ENCODE results near the gene FBP2.

Gene FBP2

DNA sequence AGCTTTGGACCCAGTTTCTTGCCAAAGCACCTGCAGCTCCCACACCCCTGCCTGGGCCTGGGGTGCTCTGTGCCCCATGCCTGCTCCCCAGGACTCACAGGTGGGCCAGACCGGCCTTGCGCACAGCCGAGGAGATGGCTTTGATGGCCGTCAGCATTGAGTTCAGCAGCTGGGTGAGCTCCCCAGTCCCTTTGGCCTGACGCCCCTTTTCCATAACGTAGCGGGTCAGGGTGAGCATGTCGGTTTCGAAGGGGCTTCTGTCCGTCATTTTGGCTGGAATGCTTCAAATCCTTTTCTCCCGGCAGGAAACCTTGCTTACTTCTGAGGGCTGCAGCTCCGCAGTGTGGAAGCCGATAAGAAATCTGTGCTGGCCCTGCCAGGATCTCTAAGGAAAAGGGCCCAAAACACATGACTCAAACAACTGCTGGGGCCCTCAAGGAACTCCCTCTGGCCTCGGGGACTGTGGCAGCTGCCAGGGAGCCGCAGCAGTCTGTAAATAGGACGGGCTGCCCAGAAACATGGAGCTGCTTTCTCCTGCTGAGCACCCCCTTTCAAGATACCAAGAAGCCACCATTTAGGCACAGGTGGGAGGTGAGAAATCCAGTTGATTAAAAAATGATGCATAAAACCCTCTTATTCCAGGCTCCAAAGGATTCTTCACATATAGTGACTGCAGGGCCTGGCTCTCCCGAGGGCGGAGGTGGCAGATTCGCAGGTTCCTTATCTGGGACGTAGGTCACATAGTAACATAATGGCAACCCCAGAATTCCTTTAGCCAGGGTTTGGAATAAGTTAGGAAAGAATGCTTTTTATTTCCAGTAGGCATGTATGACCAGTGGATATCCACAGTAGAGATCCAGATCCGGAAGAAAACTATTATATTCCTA, at the start of gene FBP2:
FBP2 (minus strand) TSS at position 366 of the 887 bp plus-strand sequence; CDS start at position 268, 98 bp downstream.
- no peak for DNase-seq

DNA sequence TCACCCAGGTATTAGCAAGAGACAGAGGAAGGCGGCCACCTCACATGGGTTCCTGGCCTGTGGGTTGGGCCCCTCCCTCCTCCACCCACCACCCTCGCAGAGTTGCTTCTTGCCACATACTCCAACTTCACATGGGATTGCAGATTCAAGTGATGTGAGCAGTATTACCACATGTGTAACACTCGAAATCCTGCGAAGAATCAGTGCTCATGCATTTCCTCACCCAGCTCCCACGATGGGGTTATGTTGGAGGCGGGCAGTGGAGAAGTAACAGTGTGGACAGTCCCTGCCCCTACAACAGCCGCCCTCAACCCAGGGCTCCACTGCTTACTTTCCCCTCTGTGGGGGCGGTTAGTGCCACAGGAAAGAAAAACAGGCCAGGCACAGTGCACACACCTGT, 49.6 kb upstream of the FBP2 start:
- no peak for DNase-seq

DNA sequence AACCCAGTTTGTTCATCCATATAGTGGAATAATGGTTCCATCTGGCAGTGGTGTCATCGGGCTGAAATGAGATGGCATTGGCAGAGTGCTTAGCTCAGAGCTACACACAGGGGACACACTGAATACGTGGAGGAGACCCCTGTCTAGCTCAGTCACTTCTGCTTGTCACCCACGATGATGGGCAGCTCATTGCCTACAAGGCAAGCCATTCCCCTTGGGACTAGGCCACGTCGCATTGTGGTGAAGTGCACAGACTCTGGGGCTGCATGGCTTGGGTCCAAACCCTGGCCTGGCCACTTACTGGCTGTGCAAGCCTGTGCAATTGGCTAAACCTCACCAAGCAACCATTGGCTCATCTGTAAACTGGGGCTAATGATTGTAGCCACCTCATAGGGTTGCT, 48.9 kb upstream of the FBP2 start:
- no peak for DNase-seq

DNA sequence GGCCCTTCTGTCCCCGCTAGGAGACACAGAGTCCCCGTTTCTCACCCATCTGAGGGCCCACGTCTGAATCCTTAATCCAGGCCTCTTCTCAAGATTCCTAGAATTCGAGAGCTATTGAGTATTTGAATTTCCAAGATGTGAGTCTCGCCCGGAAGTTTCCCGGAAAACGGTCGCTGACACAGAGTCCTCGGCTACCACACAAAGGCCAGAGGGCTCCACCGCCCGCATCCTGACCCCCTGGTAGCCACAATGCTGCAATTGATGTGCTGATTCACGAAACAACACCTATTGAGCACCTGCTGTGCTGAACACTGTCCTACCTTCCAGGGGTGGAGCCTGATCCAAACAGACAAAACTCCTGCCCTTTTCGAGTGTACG, 46.4 kb upstream of the FBP2 start:
- no peak for DNase-seq

DNA sequence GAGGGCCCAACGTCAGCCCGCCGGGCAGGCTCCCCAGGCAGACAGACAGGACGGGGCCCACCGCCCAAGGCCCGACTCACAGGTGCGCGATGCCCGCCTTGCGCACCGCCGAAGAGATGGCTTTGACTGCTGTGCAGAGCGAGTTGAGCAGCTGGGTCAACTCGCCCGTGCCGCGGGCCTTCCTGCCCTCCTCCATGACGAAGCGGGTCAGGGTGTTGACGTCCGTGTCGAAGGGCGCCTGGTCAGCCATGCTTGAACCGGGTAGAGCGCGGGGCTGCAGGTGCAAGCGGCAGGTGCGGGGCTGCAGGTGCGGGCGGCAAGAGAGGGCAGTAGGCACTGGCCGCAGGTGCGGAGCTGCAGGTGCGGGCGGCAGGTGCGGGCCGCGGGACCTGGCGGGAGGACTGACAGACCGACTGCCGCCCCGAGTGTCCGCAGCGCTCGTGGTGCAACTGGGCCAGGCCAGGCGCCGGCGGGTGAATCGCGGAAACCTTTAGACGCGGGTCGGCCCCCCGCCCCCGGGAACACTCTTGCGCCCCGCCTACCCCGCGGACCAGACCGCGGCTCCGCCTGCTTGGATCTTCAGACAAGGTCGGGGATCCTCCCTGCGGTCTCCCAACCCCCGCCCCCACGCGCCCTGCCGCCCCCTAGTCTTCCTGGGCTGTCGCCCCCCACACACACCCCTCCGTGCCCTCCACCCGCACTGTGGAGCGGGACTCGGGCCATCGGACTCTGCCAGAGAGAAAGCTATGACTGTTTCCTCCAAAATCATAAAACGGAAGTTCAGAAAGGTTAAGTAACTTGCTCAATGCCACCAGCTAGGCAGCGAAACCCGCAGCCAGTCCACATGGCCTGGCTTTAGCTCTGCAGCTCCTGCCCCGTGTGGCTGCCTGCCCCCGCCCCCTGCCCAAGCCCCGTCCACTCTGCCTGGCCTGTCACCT, 45.7 kb upstream of the FBP2 start, which contains the start of gene FBP1:
FBP1 (minus strand) TSS at position 458 of the 938 bp plus-strand sequence; CDS start at position 250, 208 bp downstream.
- DNase-seq = peak; percentile 31

DNA sequence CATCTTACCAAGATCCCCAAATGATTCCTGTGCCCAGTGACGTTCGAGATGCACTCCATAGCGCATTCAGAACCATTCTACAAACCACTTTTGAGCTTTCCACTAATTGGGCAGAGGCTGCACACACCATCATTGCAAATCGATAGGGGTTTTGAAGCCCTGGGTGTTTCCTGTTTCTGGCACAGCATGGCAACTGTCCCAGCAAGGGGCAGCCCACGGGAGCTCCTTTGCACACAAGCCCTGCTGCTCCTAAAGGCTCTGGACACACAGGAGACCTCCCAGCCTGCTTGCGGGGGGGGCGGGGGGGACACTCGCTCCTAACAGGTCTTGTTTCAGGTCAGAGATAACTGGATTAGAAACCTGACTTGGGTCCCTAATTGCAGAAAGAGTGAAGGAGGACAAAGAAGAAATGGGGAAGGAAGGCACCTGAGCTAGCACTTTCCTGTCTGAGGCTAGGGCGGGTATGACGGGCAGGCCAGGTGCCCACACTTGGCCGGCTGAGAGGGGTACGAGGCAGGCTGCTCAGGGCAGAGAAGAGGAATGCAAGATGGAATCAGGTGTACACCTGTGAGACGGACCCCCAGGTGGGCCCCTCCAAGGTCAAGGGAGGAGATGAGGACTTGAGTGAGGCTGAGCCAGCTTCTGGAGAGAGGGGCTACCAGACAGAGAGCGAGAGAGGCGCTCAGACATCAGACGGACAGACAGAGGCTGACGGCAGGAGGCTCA, 44.9 kb upstream of the FBP2 start:
- DNase-seq = no peak

DNA sequence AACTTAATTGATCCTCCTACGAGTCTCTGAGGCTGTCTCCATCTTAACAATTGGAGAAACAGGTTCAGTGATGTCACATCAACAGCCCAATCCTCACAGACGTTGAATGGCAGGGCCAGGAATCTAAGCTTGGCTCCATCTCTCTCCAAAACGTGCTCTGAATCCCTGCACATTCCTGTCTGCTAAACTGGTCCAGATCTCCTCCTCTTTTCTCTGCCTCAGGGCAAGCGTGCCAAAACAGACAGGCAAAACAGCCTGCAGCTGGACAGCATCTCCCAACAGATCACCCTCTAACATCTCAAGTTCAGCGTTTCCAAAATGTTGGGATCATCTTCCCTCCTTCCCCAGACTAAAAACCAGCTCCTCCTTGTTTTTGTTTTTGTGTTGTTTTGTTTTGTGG, 39.1 kb upstream of the FBP2 start:
- no peak for DNase-seq

DNA sequence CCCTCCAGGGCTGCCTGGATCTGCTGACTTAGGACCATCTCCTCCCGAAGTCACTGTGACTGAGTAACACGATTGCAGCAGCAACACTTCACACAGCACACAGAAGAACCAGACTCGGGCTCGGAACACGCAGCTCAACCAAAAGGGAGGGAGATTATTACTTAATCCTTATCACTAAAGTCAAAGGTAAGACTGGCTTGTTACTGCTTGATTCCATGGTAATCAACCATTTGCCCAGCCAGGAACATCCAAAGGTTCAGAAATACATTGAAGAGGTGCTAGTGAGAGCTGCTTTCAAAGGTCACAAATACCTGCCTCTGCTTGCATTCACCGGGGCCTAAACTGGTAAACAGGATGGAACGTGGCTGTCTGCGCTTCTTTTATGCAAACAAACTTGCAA, 38.0 kb upstream of the FBP2 start:
- no peak for DNase-seq

DNA sequence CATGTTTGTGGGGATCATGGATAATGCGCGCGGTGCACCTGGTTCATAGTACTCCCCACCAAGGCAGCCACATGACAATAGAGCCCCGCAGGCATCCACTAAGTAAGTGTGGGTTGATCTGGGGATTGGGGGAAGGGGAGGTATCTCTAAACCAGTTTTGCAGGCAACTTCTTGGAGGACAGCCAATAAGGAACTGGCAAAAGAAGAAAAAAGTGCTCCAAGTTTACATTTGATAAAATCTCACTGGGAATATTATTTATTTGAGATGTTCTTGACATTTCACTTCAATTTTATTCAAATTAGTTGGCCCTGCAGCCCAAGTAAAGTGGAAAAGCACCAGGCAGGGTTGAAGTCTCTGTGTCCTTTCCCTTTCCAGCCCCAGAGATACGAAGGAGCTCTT, 37.2 kb upstream of the FBP2 start:
- DNase-seq = no peak

DNA sequence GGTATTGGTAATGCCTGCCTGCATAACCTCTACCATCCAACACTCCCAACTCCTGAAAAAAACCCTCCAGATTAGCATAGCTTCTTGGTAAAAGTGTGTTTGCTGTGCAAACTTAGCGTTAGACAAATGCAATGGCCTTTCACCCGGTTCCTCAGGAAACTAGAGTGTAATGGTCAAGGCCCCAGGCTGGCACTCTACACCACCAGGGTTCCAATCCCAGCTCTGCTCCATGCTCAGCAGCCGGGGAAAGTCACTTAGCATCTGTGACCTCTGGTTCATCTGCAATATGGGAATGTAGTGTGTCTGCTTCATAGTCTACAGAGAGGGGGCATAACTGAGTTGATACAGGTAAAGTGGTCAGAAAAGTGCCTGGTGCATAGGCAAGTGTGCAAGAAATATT, 36.7 kb upstream of the FBP2 start:
- no peak for DNase-seq

DNA sequence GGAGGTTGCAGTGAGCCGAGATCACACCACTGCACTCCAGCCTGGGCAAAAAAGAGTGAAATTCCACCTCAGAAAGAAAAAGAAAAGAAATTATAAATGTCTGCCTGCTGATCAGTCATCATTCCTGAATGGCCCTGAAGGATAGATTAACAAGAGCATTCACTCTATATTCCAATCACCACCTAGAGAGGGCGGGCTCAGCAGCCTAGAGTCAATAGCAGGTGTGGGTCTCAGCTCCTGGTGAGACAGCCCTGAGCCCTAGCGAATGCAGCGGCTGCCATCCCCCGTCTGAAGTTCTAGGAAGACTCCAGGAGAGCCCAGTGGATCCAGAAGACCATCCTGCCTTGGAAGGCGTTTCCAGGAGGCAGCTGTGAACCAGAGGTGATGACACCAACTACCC, 33.7 kb upstream of the FBP2 start:
- DNase-seq = no peak

DNA sequence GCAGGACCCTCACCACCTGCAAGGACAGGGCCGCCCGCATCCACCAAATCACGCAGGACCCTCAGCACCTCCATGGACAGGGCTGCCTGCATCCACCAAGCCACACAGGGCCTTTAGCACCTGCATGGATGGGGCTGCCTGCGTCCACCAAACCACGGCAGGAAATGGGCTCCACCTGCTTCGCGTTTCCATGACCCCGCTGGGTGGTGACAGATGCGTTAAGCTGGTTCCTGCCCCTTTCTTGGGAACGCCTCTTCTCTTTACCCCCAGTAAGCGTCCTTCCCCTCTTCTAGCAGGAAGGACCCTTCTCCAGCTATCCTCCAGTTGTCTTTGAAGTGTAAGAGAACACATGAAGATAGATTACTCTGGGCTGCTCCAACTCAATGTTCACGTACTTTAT, 32.2 kb upstream of the FBP2 start:
- no peak for DNase-seq

DNA sequence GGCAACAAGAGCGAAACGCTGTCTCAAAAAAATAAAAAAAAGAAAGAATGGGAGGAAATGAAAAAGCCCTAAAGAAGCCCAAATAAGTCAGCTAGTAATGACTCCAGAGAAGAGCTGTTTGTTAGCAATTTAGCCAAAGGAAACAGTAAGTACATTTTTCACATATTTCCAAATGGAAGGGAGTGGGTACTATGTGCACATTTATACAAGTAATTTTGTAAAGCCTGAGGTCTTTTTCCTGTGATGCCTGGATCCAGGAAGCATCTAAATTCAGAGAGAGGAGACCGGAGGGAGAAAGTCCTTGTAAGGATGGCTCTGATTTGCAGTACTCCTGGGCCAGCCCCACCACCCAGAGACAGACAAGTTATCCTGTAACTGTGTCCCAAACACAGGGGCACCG, 31.0 kb upstream of the FBP2 start:
- no peak for DNase-seq

DNA sequence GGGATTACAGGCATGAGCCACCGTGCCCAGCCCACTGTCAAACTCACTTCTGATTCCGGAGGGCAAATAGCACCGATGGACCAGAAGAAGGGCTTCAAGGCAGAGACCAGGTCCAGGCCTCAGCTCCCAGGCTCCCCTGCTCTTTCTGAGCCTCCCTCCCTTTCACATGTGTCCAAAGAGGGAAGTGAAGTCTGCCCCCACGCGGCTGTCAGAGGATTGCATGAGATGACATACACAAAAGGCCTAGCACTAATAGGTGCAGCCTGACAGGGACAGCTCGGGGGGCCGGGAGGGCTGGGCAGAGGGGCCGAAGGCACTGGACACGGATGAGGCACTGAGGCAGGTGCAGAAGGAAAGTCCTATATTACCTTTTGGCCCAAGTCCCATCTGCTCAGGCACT, 29.6 kb upstream of the FBP2 start:
- no peak for DNase-seq

DNA sequence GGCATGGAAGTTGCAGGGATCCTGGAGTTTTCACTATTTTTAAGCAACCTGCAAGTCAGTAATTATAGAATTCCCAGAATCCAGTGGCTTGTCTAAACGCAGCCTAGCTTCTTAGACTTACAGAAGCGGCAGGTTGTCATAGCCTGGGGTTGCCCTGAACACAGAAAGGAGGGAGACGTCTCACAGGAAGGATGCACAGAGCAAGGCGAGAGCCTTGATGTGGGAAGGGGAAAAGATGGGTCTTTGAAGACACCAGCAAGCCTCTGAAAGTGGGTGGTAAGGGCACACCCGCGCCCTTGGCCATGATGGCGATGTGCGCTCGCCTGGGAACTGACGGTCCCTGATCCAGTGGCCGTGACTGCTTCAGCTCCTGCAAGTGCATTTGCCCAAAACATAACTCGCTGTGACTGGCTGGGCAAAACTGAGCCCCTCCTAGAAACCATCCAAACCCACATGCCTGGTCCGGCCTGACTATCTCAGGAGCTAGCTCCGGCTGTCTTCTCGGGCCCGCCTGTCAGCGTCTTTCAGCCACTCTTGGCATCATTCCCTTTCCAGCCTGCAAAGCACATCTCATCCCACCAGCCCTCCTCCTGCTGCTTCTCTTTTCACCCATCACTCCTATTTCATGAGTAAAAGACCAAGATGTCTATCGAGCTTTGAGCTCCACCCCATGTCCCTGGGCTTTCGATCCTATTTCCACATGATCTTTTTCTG, 28.6 kb upstream of the FBP2 start:
- DNase-seq = no peak

DNA sequence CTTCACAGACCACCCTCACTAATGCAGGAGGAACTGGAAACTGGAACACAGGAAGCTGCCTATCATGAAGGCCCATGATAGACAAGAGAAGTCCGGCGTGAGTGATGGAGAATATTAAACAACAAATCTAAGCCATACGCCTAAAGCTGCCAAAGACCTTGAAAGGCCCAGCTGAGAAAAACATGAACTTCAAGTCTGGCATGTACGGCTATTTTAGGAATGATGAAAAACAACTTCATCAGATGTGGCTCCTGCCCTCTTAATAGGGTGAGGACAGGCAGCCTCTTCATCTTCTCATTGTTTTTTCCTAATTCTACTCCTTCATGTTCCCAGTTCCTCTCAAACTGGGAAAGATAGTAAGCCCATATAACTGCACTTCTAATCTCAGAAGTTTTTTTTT, 25.4 kb upstream of the FBP2 start:
- DNase-seq = no peak

DNA sequence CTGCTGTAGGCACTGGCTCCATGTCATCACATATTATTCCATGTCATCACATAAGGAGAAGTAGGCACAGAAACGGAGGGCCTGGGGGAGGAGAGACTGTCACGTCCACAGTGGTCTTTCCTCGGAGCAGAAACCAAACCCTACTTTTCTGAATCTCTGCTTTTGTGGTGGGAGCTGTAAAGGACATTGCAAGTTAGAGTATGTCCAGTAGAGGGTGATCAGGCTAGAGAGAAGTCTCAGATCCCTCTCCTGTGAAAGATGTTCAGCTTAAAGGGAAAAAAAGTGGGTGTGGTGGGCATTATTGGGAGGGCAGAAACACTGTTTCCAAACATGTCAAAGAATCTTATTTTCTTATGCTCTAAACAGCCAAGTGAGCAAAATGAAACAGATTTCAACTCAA, 19.4 kb upstream of the FBP2 start:
- DNase-seq = no peak

DNA sequence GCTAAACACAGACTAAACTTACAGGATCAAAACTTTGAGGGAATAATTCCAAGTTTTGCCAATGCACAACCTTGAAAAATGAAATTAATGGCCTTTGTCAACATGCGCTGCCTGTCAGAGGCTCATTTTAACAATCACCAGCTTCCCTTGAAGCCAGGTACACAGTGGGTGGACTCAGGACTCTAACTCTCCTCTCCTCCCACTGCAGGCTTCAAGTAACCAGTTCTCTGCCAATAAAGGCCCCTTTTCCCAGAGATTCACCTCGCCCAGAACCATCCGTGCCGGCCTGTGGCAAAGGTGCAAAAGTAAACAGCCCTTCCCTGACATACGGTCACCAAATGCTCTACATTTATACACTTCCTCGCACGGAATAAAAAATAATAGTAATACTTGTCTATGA, 18.4 kb upstream of the FBP2 start:
- no peak for DNase-seq

DNA sequence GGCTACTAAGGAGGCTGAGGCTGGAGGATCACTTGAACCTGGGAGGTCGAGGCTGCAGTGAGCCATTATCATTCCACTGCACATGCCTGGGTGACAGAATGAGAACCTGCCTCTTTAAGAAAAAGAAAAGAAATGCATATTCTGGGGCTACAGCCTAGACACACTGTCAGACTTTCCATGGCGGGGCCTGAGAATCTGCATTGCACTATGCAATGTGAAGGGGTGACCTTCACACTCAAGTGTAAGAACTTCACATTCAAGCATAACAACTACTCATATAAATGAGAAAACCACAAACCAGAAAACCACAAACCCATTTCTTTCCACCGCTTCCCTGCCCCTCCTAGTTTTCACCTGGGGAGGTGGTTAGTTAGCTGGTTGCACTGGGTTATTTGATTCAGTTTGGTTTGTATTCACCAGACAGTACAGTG, 18.0 kb upstream of the FBP2 start:
- DNase-seq = no peak

DNA sequence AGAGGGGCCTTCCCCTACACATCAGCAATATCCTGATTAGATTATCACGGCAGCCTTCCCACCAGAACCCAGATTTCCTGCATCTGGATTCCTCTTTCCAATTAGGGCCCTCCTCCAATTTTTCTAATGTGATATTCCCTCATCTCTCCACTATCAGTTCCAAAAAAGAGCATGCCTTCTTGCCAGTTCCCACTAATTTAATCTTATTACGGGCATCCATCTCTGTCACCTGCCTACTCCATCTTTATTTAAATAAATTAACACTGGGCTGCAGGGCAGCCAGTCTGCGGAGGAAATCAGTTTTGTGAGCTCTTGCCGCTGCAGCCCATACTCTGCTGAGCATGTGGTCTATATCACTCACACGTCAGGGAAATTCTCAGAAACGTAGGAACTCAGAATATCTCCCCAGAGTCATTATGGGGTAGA, 16.6 kb upstream of the FBP2 start:
- no peak for DNase-seq

DNA sequence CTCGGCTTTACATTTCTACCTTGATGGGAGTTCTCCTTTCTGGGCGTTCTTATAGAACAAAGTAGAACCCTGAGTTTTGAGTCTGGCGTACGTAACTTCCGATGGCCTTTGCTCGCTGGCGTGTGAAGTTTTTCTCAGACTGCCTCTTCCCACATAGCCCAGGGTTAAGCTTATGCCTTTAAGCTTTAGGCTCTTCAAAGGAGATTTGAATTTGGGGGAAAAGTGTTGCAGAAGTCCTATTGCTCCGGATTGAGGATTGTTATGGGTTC, 13.7 kb upstream of the FBP2 start:
- DNase-seq = no peak

DNA sequence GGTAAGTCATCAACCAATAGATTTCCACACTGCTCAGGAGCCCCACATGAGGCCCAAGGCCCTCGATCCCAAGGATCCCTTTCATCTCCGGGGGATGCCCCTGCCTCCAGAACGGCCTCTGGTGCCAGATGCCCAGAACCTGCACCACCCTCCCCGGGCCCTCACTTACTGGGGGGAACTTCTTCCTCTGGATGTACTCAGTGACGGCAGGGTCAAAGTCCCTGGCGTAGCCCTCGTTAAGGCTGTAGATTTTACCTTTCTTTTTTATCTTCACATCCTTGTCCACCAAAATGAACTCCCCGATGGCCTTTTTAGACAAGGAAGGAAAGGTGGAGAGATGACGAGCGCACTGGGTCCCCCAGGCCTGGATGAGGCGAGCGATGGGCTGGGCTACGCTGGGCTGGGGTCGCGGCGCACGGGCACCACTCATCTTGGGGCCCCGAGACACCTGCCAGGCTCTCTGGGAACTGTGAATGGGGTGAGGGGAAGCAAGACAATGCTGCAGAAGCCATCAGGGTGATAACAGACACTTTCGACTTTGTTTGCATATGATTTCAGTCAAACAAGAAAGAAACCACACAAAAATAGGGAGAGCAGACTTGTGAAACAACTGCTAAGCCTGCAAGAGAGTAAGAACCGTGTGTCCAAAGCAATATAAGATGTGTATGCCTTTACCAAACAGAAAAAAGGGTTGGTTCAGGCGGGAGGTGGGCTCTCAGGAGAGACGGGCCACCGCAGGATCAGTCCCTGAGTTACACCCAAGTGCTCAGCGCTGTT, 13.2 kb upstream of the FBP2 start:
- DNase-seq = no peak
